ENCODE measurements around the gene HMSD. TPM values are rescaled to one million over a fixed set of nuclear protein-coding genes. Genes with fewer than 3 reads are reported as not detected.

HMSD gene
- total RNA-seq, 1 donor from 2014 or later: 5.5 TPM

- Mint-ChIP-seq H3K27ac (no peak overlapping the region), H3K27me3 (peaks cover 3% of the 10 kb centered on the region), H3K4me3 (ENCODE audit: low read depth) (no peak overlapping the region), H3K36me3 (ENCODE audit: insufficient read depth) (no peaks in the 10 kb centered on the region), H3K4me1 (ENCODE audit: low read depth) (peaks cover 6% of the 10 kb centered on the region), H3K9me3 (ENCODE audit: low read depth) (no peaks in the 10 kb centered on the region)
- no peak for DNase-seq (ENCODE audit: low spot score, unreplicated experiment)
- no peak for TF ChIP-seq CTCF (IDR thresholded peaks at IDR 0.05; ENCODE audit: unreplicated experiment)
Observed at GRCh38 chr18:63980896-63981460, 31.9 kb downstream of the HMSD start.

GRCh38 chr18:63981719-63982118 is 32.6 kb downstream of the HMSD start:
- Mint-ChIP-seq H3K4me3 (ENCODE audit: low read depth) (no peak overlapping the region), H3K36me3 (ENCODE audit: insufficient read depth) (no peaks in the 10 kb centered on the region), H3K9me3 (ENCODE audit: low read depth) (no peaks in the 10 kb centered on the region), H3K27me3 (peaks cover 3% of the 10 kb centered on the region), H3K27ac (no peak overlapping the region), H3K4me1 (ENCODE audit: low read depth) (peaks cover 6% of the 10 kb centered on the region)
- TF ChIP-seq CTCF (IDR thresholded peaks at IDR 0.05; ENCODE audit: unreplicated experiment): no peak
- no peak for DNase-seq (ENCODE audit: low spot score, unreplicated experiment)

- Mint-ChIP-seq H3K27ac (no peak overlapping the region), H3K4me1 (ENCODE audit: low read depth) (peaks cover 6% of the 10 kb centered on the region), H3K9me3 (ENCODE audit: low read depth) (no peaks in the 10 kb centered on the region), H3K4me3 (ENCODE audit: low read depth) (no peak overlapping the region), H3K36me3 (ENCODE audit: insufficient read depth) (peaks cover 2% of the 10 kb centered on the region), H3K27me3 (peaks cover 3% of the 10 kb centered on the region)
- no peak for DNase-seq (ENCODE audit: low spot score, unreplicated experiment)
- no peak for TF ChIP-seq CTCF (IDR thresholded peaks at IDR 0.05; ENCODE audit: unreplicated experiment)
Observed at GRCh38 chr18:63982361-63982760, 33.3 kb downstream of the HMSD start.

GRCh38 chr18:63986885-63987284 is 37.8 kb downstream of the HMSD start:
- TF ChIP-seq CTCF (IDR thresholded peaks at IDR 0.05; ENCODE audit: unreplicated experiment): no peak
- Mint-ChIP-seq H3K4me1 (ENCODE audit: low read depth) (no peaks in the 10 kb centered on the region), H3K27ac (no peak overlapping the region), H3K9me3 (ENCODE audit: low read depth) (no peaks in the 10 kb centered on the region), H3K36me3 (ENCODE audit: insufficient read depth) (peaks cover 2% of the 10 kb centered on the region), H3K27me3 (no peaks in the 10 kb centered on the region), H3K4me3 (ENCODE audit: low read depth) (no peak overlapping the region)
- no peak for DNase-seq (ENCODE audit: low spot score, unreplicated experiment)

GRCh38 chr18:63987743-63988142 is 38.6 kb downstream of the HMSD start:
- TF ChIP-seq CTCF (IDR thresholded peaks at IDR 0.05; ENCODE audit: unreplicated experiment): no peak
- DNase-seq (ENCODE audit: low spot score, unreplicated experiment): no peak
- no peaks in the 10 kb centered on the region for H3K9me3 Mint-ChIP-seq (ENCODE audit: low read depth)
- H3K4me1 Mint-ChIP-seq (ENCODE audit: low read depth): no peaks in the 10 kb centered on the region
- H3K4me3 Mint-ChIP-seq (ENCODE audit: low read depth): no peak overlapping the region
- no peak overlapping the region for H3K27ac Mint-ChIP-seq
- peaks cover 2% of the 10 kb centered on the region for H3K36me3 Mint-ChIP-seq (ENCODE audit: insufficient read depth)
- H3K27me3 Mint-ChIP-seq: no peaks in the 10 kb centered on the region

All from progenitor cell of endocrine pancreas (in vitro differentiated cells).